HepG2 (cell line): ENCODE measurements around the gene DNAJB11. TPM values are rescaled to one million over a fixed set of nuclear protein-coding genes. Genes with fewer than 3 reads are reported as not detected.

Experiments used
- ATF4 ChIP-seq, 2 experiments: fragments of 450-650 bp in 1 of 2; sonication (generic) in 1 of 2; formaldehyde crosslinking; IDR thresholded peaks; 2 replicates each; pipeline versions ENCODE4 v1.5.0 to v1.8.0; 2020 to 2022; ENCODE audit warnings: mild to moderate bottlenecking in 1 of 2, missing genetic modification reagents in 1 of 2
- ATRX ChIP-seq: sonication (generic); formaldehyde crosslinking; IDR thresholded peaks from 2 replicates; pipeline ENCODE4 v1.4.0; 2020; ENCODE audit warnings: missing genetic modification reagents, borderline replicate concordance
- FOXP1 ChIP-seq, 2 experiments: fragments of 450-650 bp in 1 of 2; IDR thresholded peaks; 2 replicates each; pipeline ENCODE4 v1.6.1; 2017 to 2018; ENCODE audit warnings: antibody characterized with exemption in 1 of 2
- JUNB ChIP-seq: sonication (generic); formaldehyde crosslinking; IDR thresholded peaks from 2 replicates; pipeline ENCODE4 v1.8.0; 2022; ENCODE audit warnings: missing genetic modification reagents, mild to moderate bottlenecking, borderline replicate concordance
- JUND ChIP-seq: sonication (generic); formaldehyde crosslinking; IDR thresholded peaks from 2 replicates; pipeline ENCODE4 v1.8.0; 2022; ENCODE audit warnings: mild to moderate bottlenecking, missing genetic modification reagents
- KLF13 ChIP-seq: sonication (generic); formaldehyde crosslinking; IDR thresholded peaks from 2 replicates; pipeline ENCODE4 v1.4.0; 2020; ENCODE audit warnings: mild to moderate bottlenecking, missing genetic modification reagents
- MNT ChIP-seq: fragments of 450-650 bp; IDR thresholded peaks from 2 replicates; pipeline ENCODE4 v1.6.1; 2016
- NR2F1 ChIP-seq, 2 experiments: fragments of 450-650 bp in 1 of 2; formaldehyde crosslinking in 1 of 2; IDR thresholded peaks; 2 replicates each; pipeline versions ENCODE4 v1.5.0 to v1.6.1; 2016 to 2020; ENCODE audit warnings: mild to moderate bottlenecking in 1 of 2, missing compliant biosample characterization in 1 of 2, missing genetic modification reagents in 1 of 2, moderate library complexity in 1 of 2
- NR2F2 ChIP-seq: IDR thresholded peaks from 2 replicates; pipeline ENCODE4 v1.6.1; 2012; ENCODE audit warnings: low read depth, inconsistent platforms, borderline replicate concordance
- NR3C1 ChIP-seq: sonication (generic); formaldehyde crosslinking; IDR thresholded peaks from 2 replicates; pipeline ENCODE4 v1.4.0; 2020; ENCODE audit warnings: missing genetic modification reagents
- RAD51 ChIP-seq: fragments of 450-650 bp; IDR thresholded peaks from 2 replicates; pipeline ENCODE4 v1.6.1; 2016; ENCODE audit warnings: borderline replicate concordance
- REL ChIP-seq: sonication (generic); formaldehyde crosslinking; conservative IDR thresholded peaks from 2 replicates; pipeline ENCODE4 v1.8.0; 2022; ENCODE audit warnings: mild to moderate bottlenecking, missing genetic modification reagents, moderate library complexity
- SMYD3 ChIP-seq: sonication (generic); formaldehyde crosslinking; IDR thresholded peaks from 2 replicates; pipeline ENCODE4 v1.8.1; 2023; ENCODE audit warnings: mild to moderate bottlenecking, missing genetic modification reagents
- SRSF4 ChIP-seq: fragments of 200-400 bp; formaldehyde crosslinking; IDR thresholded peaks from one replicate; pipeline ENCODE4 v1.6.1; 2018; ENCODE audit warnings: mild to moderate bottlenecking, low read depth, low read length, moderate library complexity; ENCODE audit not compliant: poor library complexity, severe bottlenecking
- ZBTB37 ChIP-seq: sonication (generic); formaldehyde crosslinking; IDR thresholded peaks from 2 replicates; pipeline ENCODE4 v1.4.0; 2020; ENCODE audit warnings: mild to moderate bottlenecking, missing genetic modification reagents
- ZMAT5 ChIP-seq: sonication (generic); formaldehyde crosslinking; IDR thresholded peaks from 2 replicates; pipeline ENCODE4 v1.5.0; 2020; ENCODE audit warnings: mild to moderate bottlenecking, low read depth, missing genetic modification reagents, borderline replicate concordance
- ZMYM3 ChIP-seq: sonication (generic); formaldehyde crosslinking; IDR thresholded peaks from 2 replicates; pipeline ENCODE4 v1.5.1; 2020; ENCODE audit warnings: mild to moderate bottlenecking, missing genetic modification reagents
- ZNF124 ChIP-seq: sonication (generic); formaldehyde crosslinking; IDR thresholded peaks from 2 replicates; pipeline ENCODE4 v1.4.0; 2020; ENCODE audit warnings: missing genetic modification reagents
- ZNF274 ChIP-seq: sonication (generic); formaldehyde crosslinking; IDR thresholded peaks from 2 replicates; pipeline ENCODE4 v1.5.1; 2020; ENCODE audit warnings: mild to moderate bottlenecking, missing genetic modification reagents
- ZNF512 ChIP-seq: sonication (generic); formaldehyde crosslinking; IDR thresholded peaks from 2 replicates; pipeline ENCODE4 v1.4.0; 2020; ENCODE audit warnings: mild to moderate bottlenecking, missing genetic modification reagents
- ZNF598 ChIP-seq: sonication (generic); formaldehyde crosslinking; IDR thresholded peaks from 2 replicates; pipeline ENCODE4 v1.5.1; 2020; ENCODE audit warnings: mild to moderate bottlenecking, missing genetic modification reagents, borderline replicate concordance
- ZNF766 ChIP-seq: sonication (generic); formaldehyde crosslinking; IDR thresholded peaks from 2 replicates; pipeline ENCODE4 v1.5.0; 2020; ENCODE audit warnings: missing genetic modification reagents, borderline replicate concordance
- ZSCAN5A ChIP-seq: sonication (generic); formaldehyde crosslinking; IDR thresholded peaks from 2 replicates; pipeline ENCODE4 v1.8.0; 2022; ENCODE audit warnings: mild to moderate bottlenecking, missing genetic modification reagents, borderline replicate concordance
- polyA plus RNA-seq, 8 experiments: library from polyadenylated mRNA; depleted of rRNA in 3 of 8; stranded (reverse) in 7 of 8; unstranded in 1 of 8; fragments of >200 nt; fragmentation: Illumina TruSeq in 4 of 8; extraction: Trizol in 4 of 8; gene quantifications; 2 replicates each; pipeline versions ENCODE4 v1.2.1 to v1.2.3, GENCODE V29; 2011 to 2016; ENCODE audit warnings: low read depth in 4 of 8, missing spikeins in 1 of 8, mixed read lengths in 1 of 8; ENCODE audit not compliant: insufficient read depth in 1 of 8
- total RNA-seq, 5 experiments: library from RNA; depleted of rRNA; stranded (reverse); fragments of >200 nt; fragmentation: Illumina TruSeq; extraction: Trizol; gene quantifications; 2 replicates each; pipeline ENCODE4 v1.2.3, GENCODE V29; 2016; ENCODE audit warnings: low read depth in 1 of 5

The DNAJB11 gene
- total and polyA plus RNA-seq, 2 of the 13 experiments (the other 11 are each of a cell fraction or from before 2014, with no cell fraction given), result 41.0 to 132 TPM

GRCh38 chr3:186594591-186595113 is 24.1 kb downstream of the DNAJB11 start (continued):
- TF ChIP-seq ATF4 (CRISPR knock-in tag; IDR thresholded peaks at IDR 0.05) (no peak), SMYD3 (CRISPR knock-in tag) (no peak), NR3C1 (CRISPR knock-in tag) (no peak), RAD51 (no peak), ZNF766 (CRISPR knock-in tag) (peak; percentile 66; the same call in 1 of the 2 replicates), JUND (CRISPR knock-in tag) (no peak), SRSF4 (no peak), ZSCAN5A (CRISPR knock-in tag) (no peak), MNT (no peak), ZNF124 (CRISPR knock-in tag) (no peak), ZNF274 (CRISPR knock-in tag) (no peak), ZMAT5 (no peak), NR2F1 (CRISPR knock-in tag; IDR thresholded peaks at IDR 0.05) (peak in 1 of 2 experiments; percentile 69; a peak in 1 of 4 replicates), ZNF598 (no peak), KLF13 (CRISPR knock-in tag) (no peak), ATRX (CRISPR knock-in tag) (no peak), ZMYM3 (CRISPR knock-in tag) (no peak), ZNF512 (CRISPR knock-in tag) (no peak; the same call in 1 of the 2 replicates), REL (CRISPR knock-in tag) (no peak), NR2F2 (peak; percentile 64; the same call in 1 of the 2 replicates), FOXP1 (IDR thresholded peaks at IDR 0.05) (no peak), FOXP1 (CRISPR knock-in tag; IDR thresholded peaks at IDR 0.05) (no peak), JUNB (CRISPR knock-in tag) (no peak), ZBTB37 (CRISPR knock-in tag) (peak; percentile 71; the same call in 1 of the 2 replicates)
